Measurements from ENCODE around the gene SLU7. TPM values are rescaled to one million over a fixed set of nuclear protein-coding genes. Genes with fewer than 3 reads are reported as not detected.

Gene SLU7
- total RNA-seq (2014; rRNA removed; shearing (Covaris generic)): 39.9 and 55.6 TPM in 2 replicates
- 15.8 and 38.1 TPM in 2 replicates for polyA plus RNA-seq (2014; cell fraction: nucleus; rRNA removed)

GRCh38 chr5:160418561-160419457, at the start of gene SLU7:
SLU7 (minus strand) TSS chr5:160419081; CDS start chr5:160415294, 3,787 bp downstream.
- DNase-seq (ENCODE audit: extremely low read depth, low read depth): peak; percentile 93

DNA sequence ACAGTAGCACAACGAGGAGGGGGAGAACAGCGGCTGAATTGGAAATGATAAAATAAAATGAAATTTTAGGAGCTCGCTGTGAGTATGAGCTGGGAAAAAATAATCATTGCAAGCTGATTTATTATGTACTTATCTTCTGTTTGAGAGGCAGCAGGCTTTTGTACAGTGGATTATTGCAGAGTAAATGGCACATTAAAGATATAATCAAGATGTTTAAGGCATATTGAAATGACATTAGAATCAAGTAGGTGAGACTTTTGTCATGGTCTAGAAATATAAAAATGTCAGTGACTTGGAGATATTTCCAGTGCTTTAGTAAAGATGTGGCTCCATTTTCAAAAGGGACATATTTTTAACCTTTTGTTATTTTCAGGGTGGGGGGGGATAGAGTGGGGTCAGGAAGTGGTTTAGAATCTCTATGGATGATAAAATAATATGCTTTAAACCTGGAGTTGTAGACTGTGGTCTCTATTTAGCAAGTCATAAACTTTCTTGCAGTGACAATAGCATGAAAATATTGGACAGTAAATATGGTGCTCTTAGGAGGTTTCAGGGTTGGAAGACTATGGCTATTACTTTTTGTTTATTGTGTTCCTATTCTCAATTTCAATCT, 49.6 kb upstream of the SLU7 start:
- no peak for DNase-seq (ENCODE audit: extremely low read depth, low read depth)

- DNase-seq (ENCODE audit: extremely low read depth, low read depth): no peak
Measured at GRCh38 chr5:160467555-160468362, 48.9 kb upstream of the SLU7 start.

DNA sequence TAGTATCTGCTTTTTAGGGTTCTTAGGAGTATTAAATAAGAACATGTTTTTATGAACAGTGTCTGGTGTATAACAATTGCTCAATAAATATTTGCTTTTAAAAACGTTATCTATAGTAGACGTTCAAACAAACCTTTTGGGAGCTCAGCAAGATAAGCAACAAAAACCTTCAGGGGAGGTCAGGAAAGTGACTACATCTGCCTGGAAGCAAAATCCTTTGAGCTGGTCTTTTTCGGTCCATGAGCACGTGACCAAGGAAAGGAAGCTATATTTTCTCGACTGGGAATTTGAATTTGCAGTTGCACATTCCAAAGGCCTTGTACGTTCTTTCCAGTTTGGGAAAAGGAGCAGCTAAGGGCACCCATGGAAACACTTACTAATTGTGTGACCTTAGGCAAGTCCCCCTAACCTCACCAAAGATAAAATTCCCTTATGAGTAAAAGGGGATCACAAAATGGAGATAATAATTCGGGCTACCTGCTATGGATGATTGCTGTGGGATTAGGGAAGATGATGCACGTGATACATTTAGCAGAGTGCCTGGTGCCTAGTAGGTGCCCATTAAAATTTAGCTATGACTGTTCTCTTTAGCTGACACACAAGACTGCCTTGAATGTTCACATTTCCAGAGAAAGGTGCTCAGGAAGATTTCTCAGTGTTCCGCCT, 48.1 kb upstream of the SLU7 start:
- DNase-seq (ENCODE audit: extremely low read depth, low read depth): no peak

GRCh38 chr5:160466116-160466515, 47.2 kb upstream of the SLU7 start:
- no peak for DNase-seq (ENCODE audit: extremely low read depth, low read depth)

DNA sequence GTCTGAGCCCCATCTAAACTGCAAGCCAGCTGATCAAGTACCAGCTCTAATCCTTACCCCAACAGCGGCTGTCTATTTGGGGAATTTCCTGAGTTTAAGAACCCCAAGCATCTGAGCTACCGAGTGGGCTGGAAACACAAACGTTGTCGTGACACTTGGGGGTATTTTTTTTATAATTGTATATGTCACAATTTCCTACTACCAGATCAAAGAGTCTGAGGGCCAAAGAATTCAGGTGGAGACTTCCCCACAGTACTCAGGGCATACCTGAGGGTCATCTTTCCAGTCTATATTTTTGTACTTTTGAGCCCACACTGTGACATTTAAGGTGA, 45.6 kb upstream of the SLU7 start:
- DNase-seq (ENCODE audit: extremely low read depth, low read depth): no peak

- DNase-seq (ENCODE audit: extremely low read depth, low read depth): peak; percentile 14
Measured at GRCh38 chr5:160463740-160464465, 45.0 kb upstream of the SLU7 start.

DNA sequence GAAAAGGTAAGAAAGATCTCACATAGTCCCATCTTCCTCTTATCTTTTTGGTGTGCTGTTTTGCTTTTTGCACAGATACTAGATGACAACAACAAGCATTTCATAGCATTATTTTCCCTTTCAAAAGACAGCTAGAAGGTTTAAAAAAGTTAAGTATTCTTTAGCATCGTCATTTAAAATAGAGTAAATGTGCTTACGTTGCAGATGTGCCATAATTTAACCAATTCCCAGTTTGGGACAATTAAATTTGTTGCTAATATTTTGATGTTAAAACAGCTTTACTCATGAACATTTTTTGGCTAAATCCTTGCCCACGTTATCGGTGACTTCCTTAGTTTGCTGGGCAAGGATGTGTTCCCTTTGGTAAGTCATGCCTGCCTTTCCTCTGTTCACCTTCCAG, 44.3 kb upstream of the SLU7 start:
- DNase-seq (ENCODE audit: extremely low read depth, low read depth): no peak

DNA sequence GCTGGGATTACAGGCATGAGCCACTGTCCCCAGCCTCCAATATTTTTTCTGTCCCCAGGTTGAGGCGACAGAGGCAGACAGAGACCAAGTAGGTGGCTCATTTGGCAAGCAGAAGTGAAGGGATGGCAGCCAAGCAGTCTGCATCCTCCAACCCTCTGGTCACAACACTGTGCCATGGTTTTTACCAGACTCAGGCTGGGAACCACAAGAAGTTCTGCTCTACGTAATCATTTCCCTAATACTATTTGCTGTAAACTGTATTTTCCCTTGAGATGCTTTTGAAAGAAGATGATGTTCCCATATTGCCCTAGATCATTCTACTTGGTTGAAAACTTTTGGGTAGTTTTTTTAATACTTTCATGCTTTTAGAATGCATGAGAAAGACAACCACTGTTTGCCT, 43.3 kb upstream of the SLU7 start:
- DNase-seq (ENCODE audit: extremely low read depth, low read depth): no peak

DNA sequence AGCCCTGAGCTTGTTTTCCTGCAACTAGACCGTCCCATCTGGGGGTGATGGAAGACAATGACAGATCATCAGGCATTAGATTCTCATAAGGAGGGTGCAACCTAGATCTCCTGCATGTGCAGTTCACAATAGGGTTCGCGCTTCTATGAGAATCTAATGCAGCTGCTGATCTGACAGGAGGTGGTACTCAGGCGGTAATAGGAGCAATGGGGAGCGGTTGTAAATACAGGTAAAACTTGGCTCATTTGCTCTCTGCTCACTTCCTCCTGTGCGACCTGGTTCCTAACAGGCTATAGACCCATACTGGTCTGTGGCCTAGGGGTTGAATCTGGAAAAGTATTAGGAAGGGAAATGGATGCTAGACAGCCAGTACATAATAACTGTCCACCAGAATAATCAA, 42.5 kb upstream of the SLU7 start:
- no peak for DNase-seq (ENCODE audit: extremely low read depth, low read depth)

DNA sequence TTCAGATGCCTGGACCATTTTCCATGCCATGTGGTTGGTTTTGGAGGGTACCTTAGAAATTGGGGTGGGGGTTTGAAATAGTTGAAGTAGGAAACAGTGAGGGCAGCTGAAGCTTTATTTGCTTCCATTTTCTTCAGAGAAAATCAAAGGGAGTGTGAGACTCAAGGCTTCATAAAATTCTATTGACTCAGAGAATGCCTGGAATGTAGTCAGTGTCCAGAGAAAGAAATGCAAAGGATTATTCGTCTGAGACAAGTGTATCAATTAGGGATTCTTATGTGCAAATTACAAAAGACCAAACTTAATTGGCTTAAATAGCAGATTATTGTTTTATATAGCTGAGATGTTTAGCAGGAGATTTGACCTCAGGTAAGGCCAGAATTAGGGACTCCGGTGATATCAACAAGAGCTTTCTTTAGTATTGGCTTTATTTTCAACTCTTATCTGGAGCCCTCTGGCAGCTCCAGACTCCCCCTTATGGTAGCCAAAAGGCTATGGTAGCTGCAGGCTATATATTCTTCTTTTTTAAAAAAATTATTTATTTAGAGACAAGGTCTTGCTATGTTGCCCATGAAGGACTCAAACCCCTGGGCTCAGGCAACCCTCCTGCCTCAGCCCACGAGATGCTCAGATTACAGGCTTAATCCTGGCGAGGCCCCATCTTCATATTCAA, 41.6 kb upstream of the SLU7 start:
- DNase-seq (ENCODE audit: extremely low read depth, low read depth): no peak

DNA sequence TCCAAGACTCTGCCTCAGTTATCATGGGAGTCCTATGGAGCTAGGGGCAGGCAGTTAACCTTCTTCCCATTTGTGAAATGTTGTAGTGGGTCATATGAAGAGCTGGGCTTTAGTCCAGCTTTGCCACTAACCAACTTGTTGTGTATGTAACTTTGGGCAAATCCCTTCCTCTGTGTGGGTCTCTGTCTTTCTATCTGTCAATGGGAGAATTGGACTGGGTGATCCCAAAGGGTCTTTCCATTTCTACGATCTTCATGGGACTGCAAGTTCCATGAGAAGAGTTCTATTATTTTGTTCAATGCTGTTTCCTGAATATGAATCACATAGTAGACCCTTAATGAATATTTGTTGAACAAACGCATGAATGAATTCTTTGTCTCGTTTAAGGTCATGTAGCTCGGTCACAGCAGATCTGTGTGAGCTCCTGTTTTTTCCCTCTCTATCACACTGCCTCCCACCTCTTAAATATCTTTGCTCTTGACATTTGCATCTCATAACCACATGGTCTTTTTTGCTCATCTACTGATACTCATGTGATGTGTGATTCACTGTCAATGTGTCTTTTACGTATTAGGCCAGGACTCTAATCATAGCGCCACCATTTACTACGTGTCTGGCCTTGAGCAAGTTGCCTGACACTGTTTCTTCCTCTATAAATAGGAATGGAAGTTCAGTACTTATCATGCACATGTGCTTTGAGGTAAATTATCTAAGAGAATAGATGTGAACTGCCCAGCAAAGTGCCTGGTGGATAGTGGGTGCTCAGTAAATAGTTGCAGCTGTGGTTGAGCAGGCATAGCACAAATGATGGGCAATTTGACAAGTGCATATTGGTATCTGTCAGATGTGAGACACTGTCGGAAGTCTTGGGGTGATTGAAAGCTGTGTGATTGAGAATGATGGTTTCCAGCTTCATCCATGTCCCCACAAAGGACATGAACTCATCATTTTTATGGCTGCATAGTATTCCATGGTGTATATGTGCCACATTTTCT, 40.2 kb upstream of the SLU7 start:
- no peak for DNase-seq (ENCODE audit: extremely low read depth, low read depth)

DNA sequence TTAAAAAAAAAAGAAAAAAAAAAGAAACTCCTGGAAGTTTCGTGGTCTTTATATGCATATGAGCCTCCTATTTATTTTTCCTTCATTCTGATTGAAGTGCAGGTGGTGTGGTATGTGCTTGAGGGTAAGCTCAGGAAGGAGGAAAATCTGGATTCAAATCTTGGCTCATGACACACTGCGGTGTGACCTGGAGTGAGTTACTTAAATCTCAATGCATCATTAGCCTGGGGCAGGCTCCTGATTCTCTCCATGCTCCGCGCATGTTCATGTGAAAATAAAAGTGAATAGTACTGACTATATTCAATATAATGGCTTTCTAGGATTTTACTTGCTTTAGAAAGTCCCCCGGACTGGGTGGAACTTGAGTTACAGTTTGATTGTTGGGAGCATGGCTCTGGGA, 38.4 kb upstream of the SLU7 start:
- DNase-seq (ENCODE audit: extremely low read depth, low read depth): no peak

DNA sequence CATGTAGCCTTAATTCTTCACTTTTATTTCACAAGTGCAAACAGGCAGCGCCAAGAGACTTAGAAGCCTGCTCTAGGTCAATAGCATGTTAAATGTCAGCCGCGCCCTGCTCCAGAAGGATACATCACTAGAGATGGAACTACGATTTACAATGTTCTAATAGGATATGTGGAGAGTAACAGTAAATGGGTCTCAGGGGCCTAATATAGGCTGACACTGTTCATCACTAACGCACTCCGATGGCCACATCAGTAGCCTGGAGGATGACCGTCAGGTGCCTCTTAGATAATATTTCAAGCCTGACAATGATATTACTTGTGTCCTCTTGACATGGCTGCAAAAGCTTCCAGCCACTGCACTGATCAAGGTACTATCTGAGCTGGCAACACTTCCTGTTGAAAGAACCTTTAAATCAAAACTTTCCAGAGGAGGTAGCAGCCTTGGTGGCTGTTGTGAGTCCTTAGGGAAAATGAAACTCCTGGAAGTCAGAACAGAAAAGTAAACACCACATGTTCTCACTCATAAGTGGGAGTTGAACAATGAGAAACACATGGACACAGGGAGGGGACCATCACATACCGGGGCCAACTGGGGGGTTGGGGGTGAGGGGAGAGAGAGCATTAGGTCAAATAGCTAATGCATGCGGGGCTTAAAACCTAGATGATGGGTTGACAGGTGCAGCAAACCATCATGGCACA, 37.7 kb upstream of the SLU7 start:
- no peak for DNase-seq (ENCODE audit: extremely low read depth, low read depth)

GRCh38 chr5:160455600-160455999, 36.7 kb upstream of the SLU7 start:
- DNase-seq (ENCODE audit: extremely low read depth, low read depth): no peak

DNA sequence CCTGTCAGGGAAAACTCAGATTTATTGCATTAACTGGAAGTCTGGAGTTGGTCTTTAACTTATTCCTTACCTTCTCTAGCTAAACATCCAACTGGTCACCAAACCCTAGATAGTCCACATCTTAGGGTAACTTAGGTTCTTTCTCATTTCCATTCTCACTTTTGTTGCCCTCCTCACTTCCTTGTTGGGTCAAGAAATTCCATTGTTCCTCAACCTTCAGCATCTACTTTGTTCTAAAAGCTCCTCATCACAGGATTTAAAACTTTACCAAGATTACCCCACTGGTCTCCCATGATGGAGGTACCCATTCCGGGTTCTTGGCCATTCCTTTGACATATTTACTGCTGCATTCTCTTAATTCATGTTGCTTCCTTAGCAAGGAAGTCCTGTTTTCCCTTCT, 34.9 kb upstream of the SLU7 start:
- DNase-seq (ENCODE audit: extremely low read depth, low read depth): no peak

DNA sequence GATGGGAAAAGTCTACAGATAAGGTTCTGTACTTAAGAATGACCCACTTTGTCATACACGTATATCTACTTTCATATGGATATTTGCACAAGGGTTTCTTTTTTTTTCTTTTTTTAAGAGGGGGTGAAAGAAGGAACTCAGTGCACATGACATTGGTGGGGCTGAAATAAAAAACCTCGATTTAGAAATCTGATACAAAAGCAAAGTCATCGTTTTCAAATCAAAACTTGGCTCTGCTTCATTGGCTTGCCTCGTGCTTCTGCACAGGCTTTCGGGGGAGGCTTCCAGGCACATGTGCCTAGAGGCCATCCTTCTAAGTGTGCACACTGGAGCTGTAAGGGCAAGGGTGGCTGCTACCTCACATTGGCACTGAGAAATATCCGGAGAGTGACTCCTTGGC, 33.9 kb upstream of the SLU7 start:
- no peak for DNase-seq (ENCODE audit: extremely low read depth, low read depth)

- no peak for DNase-seq (ENCODE audit: extremely low read depth, low read depth)
Measured at GRCh38 chr5:160452036-160452435, 33.2 kb upstream of the SLU7 start.

All from NCI-H460 (cell line).